DOHH2 (cell line): Measurements from ENCODE around the gene MAGI1.

Experiments
- CTCF ChIP-seq: fragments of 200-600 bp; sonication (generic); IDR thresholded peaks from one replicate; pipeline ENCODE4 v1.5.1; 2014; ENCODE audit warnings: antibody characterized with exemption, mild to moderate bottlenecking, low read depth, low read length; ENCODE audit not compliant: poor library complexity, severe bottlenecking
- EZH2phosphoT487 ChIP-seq: fragments of 200-600 bp; sonication (generic); IDR thresholded peaks from 2 replicates; pipeline ENCODE4 v1.6.1; 2017; ENCODE audit warnings: borderline replicate concordance, mild to moderate bottlenecking, antibody characterized with exemption, low read length, moderate library complexity, mixed read lengths

GRCh38 chr3:65772758-65773157 is 266.0 kb downstream of the MAGI1 start:
- TF ChIP-seq CTCF (no peak), EZH2phosphoT487 (no peak)
